Natural killer cell (primary cell): ENCODE data around the gene CHRNA1. TPM values are rescaled to one million over a fixed set of nuclear protein-coding genes. Genes with fewer than 3 reads are reported as not detected.

ENCODE experiments used
- ATAC-seq, 3 donors: fragments of 150-1000 bp in 2 of 3; fragments of 200-7000 bp in 1 of 3; cut with Tn5 transposase; 1 replicate in 1 of 3; 2 replicates in 2 of 3; pipeline ENCODE4 v1.10.0; 2021; ENCODE audit warnings: mild to moderate bottlenecking in 2 of 3, moderate library complexity in 2 of 3
- DNase-seq, 2 donors: peaks; one replicate each; pipeline versions ENCODE4 v3.0.0 to v3.0.0-alpha.2; 2013 to 2021; ENCODE audit warnings: mixed read lengths in 1 of 2
- H3K27ac ChIP-seq: one replicate; pipeline ENCODE4 v1.5.1; 2013; ENCODE audit warnings: mild to moderate bottlenecking, low read length
- H3K27me3 ChIP-seq: one replicate; pipeline ENCODE4 v1.6.1; 2013; ENCODE audit warnings: low read length; ENCODE audit not compliant: control insufficient read depth, insufficient read depth
- H3K36me3 ChIP-seq: one replicate; pipeline ENCODE4 v1.6.1; 2013; ENCODE audit warnings: low read length; ENCODE audit not compliant: control insufficient read depth, insufficient read depth
- H3K4me1 ChIP-seq: one replicate; pipeline ENCODE4 v1.6.1; 2013; ENCODE audit warnings: low read length; ENCODE audit not compliant: control insufficient read depth, insufficient read depth
- H3K4me3 ChIP-seq: one replicate; pipeline ENCODE4 v1.5.1; 2013; ENCODE audit warnings: low read length
- H3K9me3 ChIP-seq: one replicate; pipeline ENCODE4 v1.6.1; 2013; ENCODE audit warnings: low read length; ENCODE audit not compliant: control insufficient read depth, insufficient read depth
- H3K27ac Mint-ChIP-seq, 2 donors: one replicate each; pipeline ENCODE4 v1.8.0; 2022; ENCODE audit warnings: mild to moderate bottlenecking in 2 of 2, mixed read lengths in 2 of 2, moderate library complexity in 1 of 2
- H3K27me3 Mint-ChIP-seq, 2 donors: one replicate each; pipeline ENCODE4 v1.8.0; 2022; ENCODE audit warnings: low read depth in 2 of 2, mixed read lengths in 2 of 2
- H3K36me3 Mint-ChIP-seq: one replicate; pipeline ENCODE4 v1.8.0; 2022; ENCODE audit warnings: mixed read lengths
- H3K4me1 Mint-ChIP-seq, 2 donors: one replicate each; pipeline ENCODE4 v1.8.0; 2022; ENCODE audit warnings: mixed read lengths in 2 of 2
- H3K4me3 Mint-ChIP-seq: one replicate; pipeline ENCODE4 v1.8.0; 2022; ENCODE audit warnings: mild to moderate bottlenecking, moderate library complexity, mixed read lengths
- H3K9me3 Mint-ChIP-seq, 2 donors: one replicate each; pipeline ENCODE4 v1.8.0; 2022; ENCODE audit warnings: mixed read lengths in 2 of 2
- CTCF ChIP-seq: fragments of 200-600 bp; IDR thresholded peaks from one replicate; pipeline ENCODE4 v1.8.0; 2022; ENCODE audit warnings: antibody characterized with exemption
- whole genome bisulfite sequencing: methylation state at CpG from one replicate; pipeline ENCODE4 v1.1.7; 2013; ENCODE audit warnings: missing lambda C conversion rate; ENCODE audit not compliant: insufficient coverage; 5-methylcytosine and 5-hydroxymethylcytosine counted together
- intact Hi-C: fragments of 100-400 bp; cut with micrococcal nuclease; formaldehyde crosslinking; loops from one replicate; pipeline ENCODE4 v1.14.2; 2022
- total RNA-seq, 4 donors: library from RNA; stranded (reverse); fragments of 120-200 nt in 1 of 4; gene quantifications; one replicate each; pipeline versions ENCODE4 v1.2.3 to v1.2.4, GENCODE V29; 2013 to 2022

CHRNA1 gene
- total RNA-seq, 3 donors from 2014 or later (not counting 1 experiment from before 2014, with no cell fraction given), result 0.23 TPM; not detected in 2

- no peak for TF ChIP-seq CTCF
- Histone ChIP-seq H3K4me3 (no peak overlapping the region), H3K4me1 (peaks cover 28% of the 10 kb centered on the region), H3K9me3 (no peaks in the 10 kb centered on the region), H3K27ac (no peak overlapping the region), H3K27me3 (no peaks in the 10 kb centered on the region), H3K36me3 (no peaks in the 10 kb centered on the region)
- DNase-seq, result peak in 1 of 2 donors; percentile 60
- ATAC-seq, result peak in 1 of 3 donors; percentile 38
- no peak overlapping the region for H3K27ac Mint-ChIP-seq
- H3K36me3 Mint-ChIP-seq, result no peaks in the 10 kb centered on the region
- intact Hi-C loops, result loop anchor here (10.0 kb wide), 1 partner anchor 242 kb away; no protein-coding TSS in a partner anchor
- peaks cover 0 to 2% of the 10 kb centered on the region in 2 donors for H3K27me3 Mint-ChIP-seq
- H3K9me3 Mint-ChIP-seq, result no peaks in the 10 kb centered on the region
- whole genome bisulfite sequencing, result 56% methylated on average over 3 of the region's 4 CpGs
- peaks cover 9 to 31% of the 10 kb centered on the region in 2 donors for H3K4me1 Mint-ChIP-seq
- no peak overlapping the region for H3K4me3 Mint-ChIP-seq
Measured at GRCh38 chr2:174752403-174753037, 11.8 kb downstream of the CHRNA1 start.

GRCh38 chr2:174750923-174751441, 13.3 kb downstream of the CHRNA1 start:
- DNase-seq, result peak; percentile 28 to 85
- 1% methylated on average over 4 of the region's 5 CpGs for WGBS
- H3K9me3 ChIP-seq, result no peaks in the 10 kb centered on the region
- TF ChIP-seq CTCF, result no peak
- Mint-ChIP-seq H3K36me3 (no peaks in the 10 kb centered on the region), H3K27me3 (peaks cover 0 to 2% of the 10 kb centered on the region in 2 donors), H3K9me3 (no peaks in the 10 kb centered on the region), H3K4me3 (peak overlapping the region; percentile 45), H3K27ac (peak overlapping the region; percentile 73 to 74), H3K4me1 (peaks cover 9 to 31% of the 10 kb centered on the region in 2 donors)
- H3K4me3 ChIP-seq, result no peak overlapping the region
- H3K27me3 ChIP-seq, result no peaks in the 10 kb centered on the region
- H3K4me1 ChIP-seq, result peaks cover 28% of the 10 kb centered on the region
- peak overlapping the region; percentile 30 for H3K27ac ChIP-seq
- peak; percentile 78 for ATAC-seq
- no peaks in the 10 kb centered on the region for H3K36me3 ChIP-seq
- intact Hi-C loops, result loop anchor here (10.0 kb wide), 1 partner anchor 244 kb away; no protein-coding TSS in a partner anchor

DNA sequence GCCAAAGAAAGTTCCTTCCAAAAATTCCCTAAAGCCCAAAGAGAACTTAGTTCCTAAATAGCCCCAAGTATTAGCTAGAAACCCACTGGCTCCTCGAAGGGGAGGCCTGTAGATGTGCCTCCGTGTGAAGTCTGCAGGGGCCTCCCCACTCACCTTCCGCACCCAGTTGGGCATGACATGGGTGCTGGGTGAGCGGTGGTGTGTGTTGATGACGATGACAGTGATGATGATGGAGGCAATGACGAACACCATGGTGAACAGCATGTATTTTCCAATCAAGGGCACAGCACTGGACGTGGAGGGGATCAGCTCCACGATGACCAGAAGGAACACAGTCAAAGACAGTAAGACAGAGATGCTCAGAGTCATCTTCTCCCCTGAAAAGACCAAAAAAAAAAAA, 14.5 kb downstream of the CHRNA1 start:
- Mint-ChIP-seq H3K36me3 (no peaks in the 10 kb centered on the region), H3K27me3 (peaks cover 2 to 10% of the 10 kb centered on the region in 2 donors), H3K4me3 (no peak overlapping the region), H3K9me3 (no peaks in the 10 kb centered on the region), H3K4me1 (peaks cover 9 to 31% of the 10 kb centered on the region in 2 donors), H3K27ac (no peak overlapping the region)
- peak overlapping the region; percentile 14 for H3K27ac ChIP-seq
- no peaks in the 10 kb centered on the region for H3K9me3 ChIP-seq
- DNase-seq (peak in 1 of 2 donors; percentile 21), ATAC-seq (no peak)
- H3K4me1 ChIP-seq, result peaks cover 28% of the 10 kb centered on the region
- no peaks in the 10 kb centered on the region for H3K36me3 ChIP-seq
- no peaks in the 10 kb centered on the region for H3K27me3 ChIP-seq
- H3K4me3 ChIP-seq, result no peak overlapping the region
- WGBS, result 82% methylated on average over 8 of the region's 8 CpGs
- TF ChIP-seq CTCF, result no peak
- intact Hi-C loops, result loop anchor here (10.0 kb wide), 1 partner anchor 245 kb away; no protein-coding TSS in a partner anchor
